CD4-positive, alpha-beta T cell (primary cell): ENCODE measurements around the gene GABPB2. TPM values are rescaled to one million over a fixed set of nuclear protein-coding genes. Genes with fewer than 3 reads are reported as not detected.
"Not testable (repeated sequence)": the region's sequence is repeated elsewhere in the genome, so short reads cannot be mapped to it uniquely, and the experiment has no call there.

Experiments used
- ATAC-seq: fragments of 200-7000 bp; cut with Tn5 transposase; one replicate; pipeline ENCODE4 v1.10.0; 2022; ENCODE audit warnings: mild to moderate bottlenecking; ENCODE audit not compliant: poor library complexity
- CTCF ChIA-PET: fragments of 350-600 bp; sonication (Branson Sonifier 250); formaldehyde crosslinking; loops from one replicate; lab custom pipeline; 2021; ENCODE audit warnings: antibody characterized with exemption, inconsistent platforms; lab: Charles Lee
- POLR2A ChIA-PET: fragments of 350-600 bp; sonication (Branson Sonifier 250); formaldehyde crosslinking; loops from one replicate; lab custom pipeline; 2021; ENCODE audit warnings: antibody characterized with exemption, inconsistent platforms; lab: Charles Lee
- DNase-seq, 14 experiments: peaks; one replicate each; pipeline ENCODE4 v3.0.0-alpha.2; 2013 to 2020; ENCODE audit warnings: mixed read lengths in 2 of 14
- H3K27ac ChIP-seq, 2 donors: one replicate each; pipeline versions ENCODE4 v1.5.1 to v1.7.0; 2013; ENCODE audit warnings: low read length in 2 of 2, low read depth in 1 of 2, mild to moderate bottlenecking in 1 of 2
- H3K27me3 ChIP-seq, 2 experiments: 1 replicate in 1 of 2; 2 replicates in 1 of 2; pipeline versions ENCODE4 v1.6.1 to v1.7.0; 2013; ENCODE audit warnings: low read length in 2 of 2, control low read depth in 1 of 2, mild to moderate bottlenecking in 1 of 2, moderate library complexity in 1 of 2; ENCODE audit not compliant: insufficient read depth in 2 of 2, control insufficient read depth in 1 of 2
- H3K36me3 ChIP-seq: one replicate; pipeline ENCODE4 v1.6.1; 2013; ENCODE audit warnings: low read length, control low read depth; ENCODE audit not compliant: insufficient read depth
- H3K4me1 ChIP-seq: one replicate; pipeline ENCODE4 v1.6.1; 2013; ENCODE audit warnings: low read length, control low read depth; ENCODE audit not compliant: insufficient read depth
- H3K4me3 ChIP-seq: one replicate; pipeline ENCODE4 v1.5.1; 2013; ENCODE audit warnings: mild to moderate bottlenecking, low read length, moderate library complexity
- H3K9me3 ChIP-seq, 2 experiments: 1 replicate in 1 of 2; 2 replicates in 1 of 2; pipeline versions ENCODE4 v1.6.1 to v1.7.0; 2013; ENCODE audit warnings: low read length in 2 of 2, mild to moderate bottlenecking in 2 of 2, control low read depth in 1 of 2, moderate library complexity in 1 of 2; ENCODE audit not compliant: control insufficient read depth in 1 of 2, insufficient read depth in 1 of 2
- H3K27ac Mint-ChIP-seq: one replicate; pipeline ENCODE4 v1.8.0; 2020; ENCODE audit warnings: mixed read lengths
- H3K27me3 Mint-ChIP-seq: one replicate; pipeline ENCODE4 v1.8.0; 2021; ENCODE audit warnings: mixed read lengths
- H3K36me3 Mint-ChIP-seq: one replicate; pipeline ENCODE4 v1.8.0; 2021; ENCODE audit warnings: low read depth, mixed read lengths
- H3K4me1 Mint-ChIP-seq: one replicate; pipeline ENCODE4 v1.8.0; 2021; ENCODE audit warnings: low read depth, mixed read lengths
- H3K4me3 Mint-ChIP-seq: one replicate; pipeline ENCODE4 v1.8.0; 2020; ENCODE audit warnings: mild to moderate bottlenecking, mixed read lengths
- H3K9me3 Mint-ChIP-seq: one replicate; pipeline ENCODE4 v1.8.0; 2020; ENCODE audit warnings: mixed read lengths
- intact Hi-C, 2 experiments: fragments of 100-400 bp; cut with DNase I in 1 of 2; cut with micrococcal nuclease in 1 of 2; formaldehyde crosslinking; loops; one replicate each; pipeline versions ENCODE4 v1.15.1 to v1.9.0; 2023 to 2025; cut with DNase I, micrococcal nuclease
- total RNA-seq, 174 experiments: library from RNA in 2 of 174; stranded (reverse) in 2 of 174; gene quantifications; one replicate each; pipeline ENCODE4 v1.2.3 and lab custom pipeline; 2021 to 2026
- TF ChIP-seq, protein P1 (sequence below): fragments of 200-600 bp; IDR thresholded peaks from one replicate; pipeline ENCODE4 v1.8.0; 2022; ENCODE audit warnings: antibody characterized with exemption, mild to moderate bottlenecking

The GABPB2 gene
- total RNA-seq, 2 experiments from 2014 or later: 23.7 to 25.5 TPM

- ATAC-seq: no peak
Measured at GRCh38 chr1:151072224-151072623, 1.7 kb downstream of the GABPB2 start.

GRCh38 chr1:151085953-151086559 lies 15.5 kb downstream of the GABPB2 start:
- Histone ChIP-seq H3K9me3 (no peaks in the 10 kb centered on the region), H3K27me3 (no peaks in the 10 kb centered on the region), H3K36me3 (no peaks in the 10 kb centered on the region), H3K4me1 (no peaks in the 10 kb centered on the region), H3K27ac (no peak overlapping the region), H3K4me3 (no peak overlapping the region)
- H3K9me3 Mint-ChIP-seq: no peaks in the 10 kb centered on the region
- H3K36me3 Mint-ChIP-seq: peaks cover 15% of the 10 kb centered on the region
- no peak overlapping the region for H3K27ac Mint-ChIP-seq
- TF ChIP-seq, protein P1, sequence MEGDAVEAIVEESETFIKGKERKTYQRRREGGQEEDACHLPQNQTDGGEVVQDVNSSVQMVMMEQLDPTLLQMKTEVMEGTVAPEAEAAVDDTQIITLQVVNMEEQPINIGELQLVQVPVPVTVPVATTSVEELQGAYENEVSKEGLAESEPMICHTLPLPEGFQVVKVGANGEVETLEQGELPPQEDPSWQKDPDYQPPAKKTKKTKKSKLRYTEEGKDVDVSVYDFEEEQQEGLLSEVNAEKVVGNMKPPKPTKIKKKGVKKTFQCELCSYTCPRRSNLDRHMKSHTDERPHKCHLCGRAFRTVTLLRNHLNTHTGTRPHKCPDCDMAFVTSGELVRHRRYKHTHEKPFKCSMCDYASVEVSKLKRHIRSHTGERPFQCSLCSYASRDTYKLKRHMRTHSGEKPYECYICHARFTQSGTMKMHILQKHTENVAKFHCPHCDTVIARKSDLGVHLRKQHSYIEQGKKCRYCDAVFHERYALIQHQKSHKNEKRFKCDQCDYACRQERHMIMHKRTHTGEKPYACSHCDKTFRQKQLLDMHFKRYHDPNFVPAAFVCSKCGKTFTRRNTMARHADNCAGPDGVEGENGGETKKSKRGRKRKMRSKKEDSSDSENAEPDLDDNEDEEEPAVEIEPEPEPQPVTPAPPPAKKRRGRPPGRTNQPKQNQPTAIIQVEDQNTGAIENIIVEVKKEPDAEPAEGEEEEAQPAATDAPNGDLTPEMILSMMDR: no peak
- H3K4me3 Mint-ChIP-seq: no peak overlapping the region
- DNase-seq: no peak
- no peaks in the 10 kb centered on the region for H3K4me1 Mint-ChIP-seq
- ATAC-seq: no peak
- intact Hi-C loops: no loop called here
- no peaks in the 10 kb centered on the region for H3K27me3 Mint-ChIP-seq
- ChIA-PET POLR2A (interaction anchor here (0.9 kb wide), 1 partner anchor 14 kb away, joined by 4 read pairs; no protein-coding TSS in a partner anchor), CTCF (interaction anchor here (1.9 kb wide), 1 partner anchor 61 kb away, joined by 6 read pairs; no protein-coding TSS in a partner anchor)

More at GRCh38 chr1:151072224-151072623, 1.7 kb downstream of the GABPB2 start:
- Mint-ChIP-seq H3K4me1 (peaks cover 30% of the 10 kb centered on the region), H3K27ac (peak overlapping the region; percentile 98), H3K27me3 (no peaks in the 10 kb centered on the region), H3K4me3 (peak overlapping the region; percentile 99), H3K9me3 (no peaks in the 10 kb centered on the region), H3K36me3 (peaks cover 30% of the 10 kb centered on the region)
- POLR2A ChIA-PET: interaction anchor here (1.2 to 3.4 kb wide), 3 partner anchors 14 to 48 kb away, joined by 4 to 78 read pairs (median 6); partner anchors contain the start of genes CDC42SE1 and MLLT11
- peaks cover 11% of the 10 kb centered on the region for H3K36me3 ChIP-seq
- CTCF ChIA-PET: interaction anchor here (0.8 to 4.2 kb wide), 7 partner anchors 9 to 181 kb away, joined by 3 to 45 read pairs (median 7); partner anchors contain the start of genes CDC42SE1, MLLT11 and TNFAIP8L2
- no peaks in the 10 kb centered on the region for H3K27me3 ChIP-seq
- H3K27ac ChIP-seq: no peak overlapping the region
- TF ChIP-seq, protein P1: no peak
- H3K4me3 ChIP-seq: no peak overlapping the region
- H3K9me3 ChIP-seq: no peaks in the 10 kb centered on the region
- H3K4me1 ChIP-seq: peaks cover 31% of the 10 kb centered on the region
- no peak for DNase-seq
- intact Hi-C loops: loop anchor here in 1 of 2 experiments (5.0 to 10.0 kb wide), 2 partner anchors 273 to 385 kb away; partner anchors contain the start of genes POGZ and RFX5

GRCh38 chr1:151097426-151097825 lies 26.9 kb downstream of the GABPB2 start:
- peaks cover 19% of the 10 kb centered on the region for H3K36me3 ChIP-seq
- not testable (repeated sequence) for H3K4me3 ChIP-seq, H3K27ac ChIP-seq, H3K9me3 Mint-ChIP-seq, DNase-seq, H3K27me3 ChIP-seq, ATAC-seq, H3K4me3 Mint-ChIP-seq, H3K9me3 ChIP-seq, H3K27me3 Mint-ChIP-seq, H3K4me1 ChIP-seq, H3K27ac Mint-ChIP-seq, H3K4me1 Mint-ChIP-seq
- ChIA-PET CTCF (interaction anchor here (1.1 to 1.5 kb wide), 3 partner anchors 16 to 60 kb away, joined by 3 to 4 read pairs (median 3); partner anchors contain the start of genes GABPB2 and TNFAIP8L2), POLR2A (interaction anchor here (4.4 kb wide), 1 partner anchor 60 kb away, joined by 64 read pairs; the partner anchor contains the start of gene TNFAIP8L2)
- intact Hi-C loops: loop anchor here in 1 of 2 experiments (5.0 kb wide), 1 partner anchor 155 kb away; the partner anchor contains the start of gene PSMD4
- peaks cover 22% of the 10 kb centered on the region for H3K36me3 Mint-ChIP-seq
